GM19452 (cell line): ENCODE results near the gene PGGT1B.
A peak's percentile ranks its signal among the peaks of the same experiment; 100 is the strongest.
"Not testable (repeated sequence)": the region's sequence is repeated elsewhere in the genome, so short reads cannot be mapped to it uniquely, and the experiment has no call there.

Source experiments
- ATAC-seq: cut with Tn5 transposase; IDR thresholded peaks from one replicate; pipeline ENCODE4 v1.9.1; 2021; ENCODE audit not compliant: unreplicated experiment

Gene PGGT1B

DNA sequence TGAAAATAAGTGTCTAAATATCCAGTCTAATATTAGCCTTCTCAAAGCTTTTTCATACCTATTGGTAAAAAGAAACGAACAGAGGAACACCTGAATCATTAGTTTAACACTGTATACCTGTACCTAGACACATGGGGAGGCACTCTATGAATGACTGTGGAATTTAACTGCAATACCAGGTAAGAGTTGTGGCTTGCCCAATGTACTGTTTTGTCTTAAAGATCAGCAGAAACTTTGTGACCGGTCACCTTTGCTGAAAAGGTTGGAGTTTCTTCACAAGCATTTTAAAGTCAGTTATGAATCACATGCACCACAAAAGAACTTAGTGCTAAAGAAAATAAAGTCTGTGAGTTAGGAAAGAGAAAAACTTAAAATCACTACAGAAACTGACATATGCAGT lies 2.4 kb downstream of the PGGT1B start:
- ATAC-seq, result no peak

DNA sequence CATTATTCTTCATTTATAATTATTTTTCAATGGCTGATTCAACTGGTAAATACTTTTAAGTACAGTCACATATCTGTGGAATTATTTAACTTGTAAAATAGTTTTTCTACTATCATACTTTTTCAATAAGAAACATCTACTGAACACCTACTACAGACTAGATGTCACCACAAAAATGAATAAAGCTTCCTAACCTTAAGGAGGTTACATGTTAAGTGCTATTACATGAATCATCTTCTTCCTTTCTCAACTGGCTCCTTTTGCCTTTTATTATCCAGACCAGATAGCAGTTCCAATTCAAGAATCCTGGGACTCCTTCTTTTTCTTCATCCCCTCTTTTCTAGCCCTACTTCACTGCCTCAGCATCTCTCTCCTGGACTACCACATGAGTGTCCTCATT lies 4.7 kb downstream of the PGGT1B start:
- ATAC-seq, result no peak

DNA sequence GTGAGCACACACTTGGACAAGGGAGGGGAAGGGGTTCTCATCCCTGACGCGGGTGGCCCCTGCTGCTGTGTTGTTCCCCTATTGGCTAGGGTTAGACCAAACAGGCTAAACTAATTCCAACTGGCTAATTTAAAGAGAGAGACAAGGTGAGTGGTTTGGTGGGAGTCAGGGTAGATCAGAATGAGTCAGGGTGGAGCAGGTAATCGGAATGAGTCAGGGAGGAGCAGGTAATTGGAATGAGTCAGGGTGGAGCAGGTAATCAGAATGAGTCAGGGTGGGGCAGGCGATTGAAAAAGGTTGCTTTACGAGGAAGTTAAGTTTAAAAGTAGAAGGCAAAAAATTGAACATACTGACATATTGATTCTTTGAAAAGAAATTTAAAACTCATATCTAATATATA lies 13.3 kb downstream of the PGGT1B start:
- not testable (repeated sequence) for ATAC-seq

DNA sequence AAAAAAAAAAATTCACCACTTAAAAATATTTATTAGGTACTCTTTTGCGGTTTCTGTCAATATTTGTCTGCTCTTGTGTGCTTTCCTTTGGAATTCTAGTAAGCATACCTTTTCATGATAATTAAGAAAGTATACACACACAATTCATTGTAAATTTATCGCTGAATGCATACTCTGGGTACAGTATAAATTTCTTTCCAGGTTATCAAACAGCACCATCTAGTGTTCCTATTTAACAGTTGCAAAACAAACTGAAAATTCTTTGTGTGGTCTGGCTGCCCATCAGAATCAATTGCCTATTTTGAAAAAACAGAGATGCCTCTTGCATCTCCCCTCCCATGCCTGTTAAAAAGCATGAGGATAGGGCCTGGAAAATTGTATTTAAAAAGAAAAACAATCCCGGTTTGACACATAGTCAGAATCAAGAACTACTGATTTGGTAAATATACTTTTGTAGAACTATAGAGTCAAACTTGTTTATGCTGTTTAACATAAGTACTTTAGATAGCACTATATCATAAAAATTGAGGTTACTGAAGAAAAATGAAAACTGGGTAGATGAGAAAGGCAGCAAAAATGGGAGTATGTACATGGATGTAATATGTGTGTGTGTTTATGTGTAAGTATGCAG lies 16.2 kb downstream of the PGGT1B start:
- ATAC-seq, result no peak

DNA sequence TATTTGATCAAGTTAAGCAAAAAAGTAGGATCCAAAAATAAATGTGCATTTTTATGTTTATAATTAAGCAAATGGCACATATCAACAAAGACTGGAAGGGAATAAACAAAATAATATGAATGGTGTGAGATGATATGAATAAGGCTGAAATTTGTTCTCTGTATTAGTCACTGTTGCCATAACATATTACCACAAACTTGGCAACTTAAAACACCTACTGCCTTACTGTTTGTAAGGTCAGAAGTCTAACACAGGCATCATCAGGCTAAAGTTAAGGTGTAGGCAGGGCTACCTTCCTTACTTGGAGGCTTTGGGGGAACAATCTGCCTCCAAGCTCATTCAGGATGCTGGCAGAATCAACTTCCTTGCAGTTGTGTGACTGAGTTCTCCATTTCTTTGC lies 19.3 kb downstream of the PGGT1B start:
- ATAC-seq, result no peak

DNA sequence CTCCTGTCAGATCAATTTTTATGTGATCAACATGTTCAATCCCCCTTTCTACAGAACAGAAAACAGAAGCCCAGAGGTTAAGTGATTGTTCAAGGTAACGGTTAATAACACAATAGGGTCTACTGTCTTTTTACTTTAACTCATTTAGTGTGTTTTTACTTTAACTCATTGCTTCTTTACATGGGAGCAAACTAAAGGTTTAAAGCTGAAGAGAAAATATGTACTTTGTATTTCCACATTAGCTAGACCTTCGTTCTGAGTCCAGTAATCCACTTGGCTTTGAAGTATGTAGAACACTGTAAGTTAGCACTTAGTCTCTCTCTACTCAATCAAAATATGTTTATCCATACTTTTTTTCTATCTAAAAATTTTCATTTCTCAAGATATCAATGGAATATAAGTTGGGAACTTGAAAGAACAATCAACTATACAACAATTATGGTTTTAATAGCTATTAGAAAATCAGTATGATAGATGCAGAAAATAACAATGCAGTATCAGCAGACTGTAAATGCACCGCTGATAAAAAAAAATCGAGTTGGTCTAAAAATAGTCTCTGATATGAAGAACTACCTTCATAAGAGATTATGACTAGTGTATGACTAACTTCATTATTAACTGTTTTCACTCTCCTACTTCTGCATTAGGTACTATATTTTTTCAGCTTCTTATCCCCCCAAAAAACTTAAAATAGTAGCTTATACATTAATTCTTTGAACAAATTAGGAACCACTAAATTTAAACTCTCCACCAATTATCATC lies 20.6 kb downstream of the PGGT1B start:
- no peak for ATAC-seq

DNA sequence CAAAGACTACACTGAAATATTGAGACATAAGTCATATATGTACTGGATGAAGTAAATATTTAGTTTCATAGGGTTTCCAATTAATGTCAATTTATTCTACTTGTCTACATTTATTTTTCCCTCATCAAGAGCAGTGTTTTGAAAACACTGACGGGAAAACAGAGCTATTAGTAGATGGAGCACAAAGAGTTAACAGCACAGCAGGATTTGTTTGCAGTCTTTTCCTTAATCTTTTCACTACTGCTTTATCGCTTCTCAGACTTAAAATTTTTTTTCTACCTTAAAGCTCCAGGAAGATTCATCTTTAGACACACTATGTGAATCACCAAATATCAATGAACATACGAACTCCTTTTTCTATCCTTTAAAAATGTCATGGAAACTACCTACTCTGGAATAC lies 25.6 kb downstream of the PGGT1B start:
- ATAC-seq, result no peak

DNA sequence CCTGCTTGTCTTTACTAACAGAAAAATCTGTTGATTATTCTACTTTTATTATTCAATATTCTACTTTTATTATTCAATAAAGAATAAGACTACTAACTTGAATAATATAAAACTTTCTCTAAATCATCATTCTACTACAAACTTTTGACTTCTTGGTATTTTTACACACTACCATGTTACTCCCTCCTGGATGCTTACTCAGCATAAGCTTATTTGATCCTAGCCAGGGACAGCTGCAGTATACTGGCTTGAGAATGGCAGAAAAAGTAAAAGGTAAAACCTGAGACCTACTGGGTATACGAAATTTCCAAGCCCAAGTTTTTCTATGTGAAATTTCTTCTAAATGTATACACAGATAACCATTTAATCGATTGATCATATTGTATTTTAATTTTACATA lies 26.1 kb downstream of the PGGT1B start:
- ATAC-seq, result no peak

DNA sequence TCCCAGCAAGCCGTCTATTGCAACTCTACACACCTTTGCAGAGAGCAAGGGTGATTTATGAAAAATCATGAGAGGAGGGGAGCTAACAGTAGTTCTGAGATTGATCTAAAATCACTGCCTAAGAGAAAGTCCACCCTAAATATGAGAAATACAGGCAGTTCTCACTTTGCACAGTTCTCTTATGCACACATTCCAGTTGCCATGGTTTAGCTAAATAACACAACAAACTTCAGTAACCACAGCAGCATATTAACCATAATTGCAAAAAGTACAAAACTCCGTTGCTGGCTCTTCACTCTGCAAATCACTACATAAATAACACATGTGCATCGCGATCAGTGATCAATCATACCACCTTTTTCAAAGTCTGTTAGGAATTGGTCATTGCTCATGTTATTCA lies 31.1 kb downstream of the PGGT1B start:
- ATAC-seq, result no peak

DNA sequence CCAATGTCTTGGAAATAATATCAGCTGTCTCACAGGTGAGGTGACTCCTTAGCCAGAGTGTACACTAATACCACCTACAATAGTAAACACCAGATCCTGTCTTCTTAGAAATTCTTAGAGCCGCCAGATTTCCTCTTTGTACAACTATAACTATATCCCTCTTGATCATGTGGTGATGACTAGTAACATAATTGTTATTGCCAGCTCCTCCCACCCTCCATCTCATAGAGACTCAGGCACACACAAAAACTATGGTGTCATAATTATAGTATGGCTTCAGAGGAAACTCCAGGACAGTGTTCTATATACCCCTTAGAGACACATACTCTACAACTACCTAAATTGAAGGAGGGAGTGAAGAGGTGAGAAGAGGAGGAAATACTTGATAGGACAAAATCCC lies 33.1 kb downstream of the PGGT1B start:
- ATAC-seq, result no peak

DNA sequence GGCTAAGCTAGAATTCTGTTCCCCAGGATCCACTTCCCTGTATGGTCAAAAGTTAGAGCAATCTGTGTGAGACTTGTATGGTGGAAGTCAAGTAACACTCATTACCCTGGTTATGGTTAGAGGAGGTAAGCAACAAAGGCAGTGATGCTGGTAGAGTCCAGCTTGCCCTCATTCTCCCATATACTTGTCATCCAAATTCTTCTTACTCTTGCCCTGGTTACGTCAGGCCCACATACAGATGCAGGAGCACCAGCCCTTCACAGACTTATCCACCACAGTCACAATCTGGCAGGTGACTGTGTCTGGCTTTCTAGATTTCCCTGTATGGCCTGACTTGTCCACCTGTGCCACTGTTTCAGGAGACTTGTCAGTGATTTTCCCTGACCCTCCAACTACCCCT lies 35.4 kb downstream of the PGGT1B start:
- ATAC-seq, result no peak

DNA sequence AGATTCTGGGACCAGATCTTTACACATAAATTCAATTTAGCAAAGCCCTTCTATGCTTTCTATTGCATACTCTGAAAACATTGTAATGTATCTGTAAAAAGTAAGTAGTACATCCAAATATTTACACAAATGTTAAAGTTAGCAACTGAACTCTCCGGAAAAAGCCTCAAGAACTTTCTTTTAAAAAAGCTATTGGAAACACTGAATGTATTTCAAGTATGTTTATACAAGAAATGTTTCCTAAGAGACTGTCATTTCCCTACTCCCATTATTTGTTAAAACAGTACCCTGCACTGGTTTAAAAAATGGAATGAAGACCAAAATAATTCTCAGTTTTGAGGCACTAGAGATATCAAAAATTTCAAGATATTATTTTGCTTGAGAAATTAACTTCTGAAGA lies 48.1 kb downstream of the PGGT1B start:
- no peak for ATAC-seq

DNA sequence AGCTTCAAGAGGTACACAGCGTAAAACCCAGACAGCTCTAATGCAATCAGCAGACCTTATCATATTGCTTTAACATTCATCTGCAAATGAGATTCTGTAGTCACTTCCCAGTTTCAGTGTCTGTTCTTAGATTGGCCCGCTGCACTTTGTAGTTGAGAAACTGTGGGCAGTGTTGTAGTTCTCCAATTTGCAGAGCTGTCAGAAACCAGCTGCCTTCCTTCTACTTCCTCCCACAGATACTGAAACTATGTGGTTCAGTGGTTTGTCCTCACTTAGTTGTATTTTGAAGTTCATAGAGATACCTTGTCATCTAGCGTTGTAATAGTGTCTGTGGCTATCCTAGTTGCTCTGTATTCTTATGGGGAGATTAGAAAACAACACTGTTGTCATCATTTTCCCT lies 53.4 kb downstream of the PGGT1B start:
- ATAC-seq, result peak; percentile 100

DNA sequence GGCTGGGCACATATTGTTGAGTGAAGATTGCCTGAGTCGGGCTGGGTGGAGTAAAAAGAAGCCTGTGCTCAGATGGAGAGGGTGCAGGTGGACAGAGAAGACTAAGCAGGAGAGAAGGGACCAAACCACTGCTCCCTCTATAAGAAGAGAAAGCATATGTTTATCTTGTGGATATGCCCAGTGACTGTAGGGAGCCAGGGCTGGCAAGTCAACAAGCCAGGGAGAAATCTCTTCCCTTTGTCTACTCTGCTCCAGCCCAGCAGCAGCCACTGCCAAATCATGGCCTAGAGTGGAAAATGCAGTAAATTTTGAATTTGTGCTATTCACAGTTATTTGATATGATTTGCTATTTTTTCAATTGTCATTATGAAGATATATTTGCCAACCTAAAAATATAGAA lies 59.7 kb downstream of the PGGT1B start:
- ATAC-seq, result no peak

DNA sequence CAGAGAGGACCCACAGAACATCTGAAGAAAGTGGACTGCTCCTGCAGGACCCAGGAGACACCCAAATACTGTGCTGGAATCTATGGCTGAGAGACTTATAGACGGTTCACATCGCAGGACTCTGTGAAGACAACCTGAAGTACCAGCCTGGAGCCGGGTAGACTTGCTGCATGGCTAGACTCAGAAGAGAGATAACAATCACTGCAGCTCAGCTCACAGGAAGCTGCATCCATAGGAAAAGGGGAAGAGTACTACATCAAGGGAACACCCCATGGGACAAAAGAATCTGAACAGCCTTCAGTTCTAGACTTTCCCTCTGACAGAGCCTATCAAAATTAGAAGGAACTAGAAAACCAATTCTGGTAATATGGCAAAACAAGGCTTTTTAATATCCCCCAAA lies 66.5 kb downstream of the PGGT1B start:
- ATAC-seq, result no peak

DNA sequence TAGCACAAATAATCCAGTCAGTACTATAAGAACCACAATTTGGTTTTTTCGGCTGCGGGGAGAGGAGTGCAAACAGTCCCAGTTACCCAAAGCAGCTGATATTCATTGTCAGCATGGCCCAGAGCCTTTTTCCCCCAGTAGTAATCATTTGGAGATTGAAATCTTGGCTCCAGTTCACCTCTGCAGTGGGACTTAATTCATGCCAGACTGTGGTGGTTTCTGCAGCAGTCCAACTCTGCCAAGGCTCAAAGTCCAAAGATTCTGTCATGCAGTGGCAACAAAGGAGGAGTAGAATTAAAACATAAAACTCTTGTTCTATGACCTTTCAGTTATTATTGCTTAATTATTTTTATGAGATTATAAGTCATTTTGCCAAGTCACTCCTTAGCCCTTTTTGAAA lies 68.0 kb downstream of the PGGT1B start:
- no peak for ATAC-seq

DNA sequence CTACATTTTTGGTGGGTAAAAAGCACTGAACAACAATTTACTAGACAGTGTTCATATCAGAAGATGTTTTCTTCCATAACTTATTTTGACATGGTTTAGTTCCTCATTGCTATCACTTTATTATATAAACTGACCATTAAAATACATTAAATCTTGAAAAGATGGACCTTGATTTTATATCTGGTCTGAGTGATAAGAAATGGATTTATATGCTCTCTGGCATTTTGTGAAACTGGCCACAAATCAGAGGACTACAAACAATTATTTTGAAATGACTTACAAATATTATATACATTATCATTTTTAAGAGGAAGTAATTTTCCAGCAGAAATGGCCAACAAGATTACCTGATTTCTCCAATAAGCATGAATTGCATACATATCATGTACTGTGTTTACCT lies 69.4 kb downstream of the PGGT1B start:
- ATAC-seq, result no peak

DNA sequence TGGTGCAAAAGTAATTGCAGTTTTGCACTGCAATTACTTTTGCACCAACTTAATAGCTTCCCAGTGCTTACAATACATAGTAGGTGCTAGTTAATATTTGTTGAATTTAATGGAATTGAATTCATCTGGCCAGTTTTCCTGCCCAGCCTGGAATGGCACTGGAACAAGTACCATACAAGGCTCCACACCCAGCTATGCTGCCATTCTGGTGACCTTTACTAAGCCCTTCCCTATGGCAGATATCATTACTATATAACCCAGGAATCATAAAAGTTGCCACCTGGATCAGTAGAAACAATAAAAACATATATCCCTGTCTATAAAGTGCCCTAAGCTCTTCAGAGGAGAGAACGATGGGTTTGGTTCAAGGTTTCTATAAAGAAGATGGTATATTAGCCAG lies 70.6 kb downstream of the PGGT1B start:
- ATAC-seq, result no peak

DNA sequence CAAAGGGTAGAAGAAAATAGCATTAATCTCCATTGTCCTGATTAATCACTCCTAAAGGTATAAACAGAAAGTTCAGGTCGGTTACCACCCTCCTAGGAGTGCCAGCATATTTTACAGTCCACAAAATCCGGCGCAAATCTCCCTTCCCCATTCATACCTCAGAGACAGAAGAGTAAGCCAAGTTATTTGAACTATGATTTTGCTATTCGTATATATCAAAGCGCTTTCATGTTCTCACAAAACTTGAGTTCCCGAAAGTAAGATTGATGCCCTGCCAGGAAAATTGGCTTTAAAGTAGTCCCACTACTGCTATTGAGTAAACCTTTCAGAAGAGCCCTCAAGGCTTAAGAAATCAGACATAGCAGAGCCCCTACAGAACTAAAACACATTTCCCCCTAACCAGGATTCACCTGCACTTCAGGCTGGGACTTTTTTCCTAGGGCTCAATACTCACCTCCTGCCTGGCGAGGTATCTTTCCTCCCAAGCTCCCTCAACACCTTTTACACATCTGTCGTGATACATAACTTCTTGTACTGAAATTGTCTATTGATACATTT lies 71.1 kb downstream of the PGGT1B start:
- no peak for ATAC-seq

DNA sequence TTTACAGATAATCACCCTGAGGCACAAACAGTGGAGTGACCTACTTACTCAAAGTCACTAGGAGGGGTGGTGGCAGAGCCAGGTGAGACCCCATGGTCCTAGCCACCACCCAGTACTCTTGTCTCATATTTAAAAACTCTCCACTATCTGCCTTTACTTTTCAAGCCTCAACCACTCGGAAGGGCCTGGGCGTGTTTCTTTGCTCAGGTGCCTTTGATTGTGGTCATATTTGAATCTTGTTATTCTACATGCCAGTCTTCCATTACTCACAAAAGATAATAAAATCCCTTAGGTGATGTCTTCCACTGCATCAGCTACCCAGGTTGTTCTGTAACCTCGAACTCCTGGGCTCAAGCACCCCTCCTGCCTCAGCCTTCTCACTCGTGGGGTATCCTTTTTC lies 72.3 kb downstream of the PGGT1B start:
- no peak for ATAC-seq

DNA sequence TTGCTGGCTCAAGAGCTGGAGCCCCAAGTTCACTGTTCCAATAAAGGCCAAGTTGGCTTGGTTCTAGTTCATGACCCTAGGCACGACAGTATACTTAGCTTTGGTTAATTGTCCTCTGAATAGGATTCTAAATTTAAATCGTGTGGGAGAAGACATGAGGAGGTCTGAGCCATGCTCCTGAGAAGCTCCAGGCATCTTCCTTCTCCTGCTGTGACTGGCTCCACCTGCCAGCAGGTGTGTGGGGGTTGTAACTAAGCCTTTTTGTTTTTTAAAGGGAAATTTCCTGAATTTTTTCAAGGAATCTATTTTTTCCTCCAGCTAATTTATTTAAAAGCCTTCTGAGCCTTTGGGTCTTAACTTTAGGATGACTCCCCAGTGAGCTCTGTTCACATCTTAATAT lies 72.8 kb downstream of the PGGT1B start:
- no peak for ATAC-seq

DNA sequence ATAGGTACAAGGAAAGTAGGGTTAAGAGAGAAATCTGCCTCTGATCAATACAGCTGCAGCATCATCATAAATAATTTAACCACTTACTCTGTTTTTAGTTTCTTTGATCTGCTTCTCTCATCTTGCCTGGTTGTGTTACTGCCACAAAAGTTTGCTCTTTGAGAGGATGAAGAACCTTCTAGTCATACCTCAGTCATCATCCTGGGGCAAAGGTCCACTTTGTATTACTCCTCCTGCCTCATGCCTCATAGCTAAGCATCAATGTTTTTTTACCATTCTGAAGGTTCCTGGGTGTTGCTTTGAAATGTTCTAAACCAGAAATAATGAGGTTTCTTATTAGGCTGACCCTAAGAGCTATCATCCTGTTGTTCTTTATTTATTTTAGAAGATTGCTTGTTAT lies 75.9 kb downstream of the PGGT1B start:
- ATAC-seq, result no peak

DNA sequence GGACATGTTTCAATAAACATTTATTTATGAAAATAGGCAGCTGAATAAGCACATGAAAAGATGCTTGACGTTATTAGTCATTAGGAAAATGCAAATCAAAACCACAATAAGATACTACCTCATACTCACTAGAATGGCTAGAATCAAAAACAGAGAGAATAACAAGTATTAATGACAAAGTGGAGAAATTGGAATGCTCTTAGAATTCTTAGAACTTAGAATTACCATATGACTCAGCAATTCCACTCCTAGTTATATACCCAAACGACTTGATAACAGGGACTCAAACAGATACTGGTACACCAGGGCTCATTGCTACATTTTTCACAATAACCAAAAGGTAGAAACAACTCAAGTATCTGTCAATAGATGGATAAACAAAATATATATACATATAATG lies 77.9 kb downstream of the PGGT1B start:
- no peak for ATAC-seq
